Stimulated activated CD8-positive, alpha-beta memory T cell treated with anti-CD3 and anti-CD28 coated beads, Interleukin-2, amount 100 ng/mL, for 48 hours (primary cell): ENCODE measurements around the gene EGFLAM.
A peak's percentile ranks its signal among the peaks of the same experiment; 100 is the strongest.
"Not testable (repeated sequence)": the region's sequence is repeated elsewhere in the genome, so short reads cannot be mapped to it uniquely, and the experiment has no call there.

ENCODE experiments used
- DNase-seq, 2 donors: peaks; one replicate each; pipeline ENCODE4 v3.0.0-alpha.2; 2020; ENCODE audit warnings: low read depth in 2 of 2

EGFLAM gene

DNA sequence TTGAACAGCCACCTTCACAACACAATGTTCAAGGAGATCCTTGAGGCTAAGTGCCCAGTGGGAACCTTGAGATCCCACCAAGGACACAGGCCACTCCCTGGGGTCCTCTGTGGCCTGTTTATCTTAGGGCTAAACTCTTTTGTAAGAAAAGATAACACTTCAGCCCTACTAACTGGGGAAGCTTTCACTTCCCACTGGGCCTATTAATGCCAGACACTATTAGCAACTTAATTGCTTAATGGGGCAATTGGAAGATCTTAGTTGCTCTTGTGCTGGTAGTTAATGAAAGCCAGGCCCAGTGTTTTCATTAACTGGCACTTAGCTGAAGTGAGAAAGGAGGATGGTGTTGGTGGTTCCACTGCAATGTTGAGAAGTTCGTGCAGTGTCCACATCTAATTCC lies 117.1 kb downstream of the EGFLAM start:
- DNase-seq: no peak

DNA sequence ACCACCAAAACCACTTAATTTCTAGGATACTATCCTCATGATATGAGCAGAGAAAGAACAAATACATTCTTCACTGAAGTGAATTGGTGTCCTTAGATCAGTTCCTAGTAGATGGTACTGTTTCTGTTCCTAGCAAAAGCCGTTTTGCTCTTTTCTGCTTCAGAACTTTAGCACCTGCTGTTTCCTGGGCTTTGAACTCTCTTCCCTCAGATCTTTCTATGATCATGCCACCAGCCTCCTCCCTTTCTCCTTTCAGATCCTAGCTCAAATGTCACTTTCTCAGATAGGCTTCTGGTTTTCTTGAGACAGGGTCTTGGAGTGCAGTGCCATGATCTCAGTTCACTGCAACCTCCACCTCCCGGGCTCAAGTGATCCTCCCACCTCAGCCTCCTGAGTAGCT lies 118.0 kb downstream of the EGFLAM start:
- DNase-seq: no peak

DNA sequence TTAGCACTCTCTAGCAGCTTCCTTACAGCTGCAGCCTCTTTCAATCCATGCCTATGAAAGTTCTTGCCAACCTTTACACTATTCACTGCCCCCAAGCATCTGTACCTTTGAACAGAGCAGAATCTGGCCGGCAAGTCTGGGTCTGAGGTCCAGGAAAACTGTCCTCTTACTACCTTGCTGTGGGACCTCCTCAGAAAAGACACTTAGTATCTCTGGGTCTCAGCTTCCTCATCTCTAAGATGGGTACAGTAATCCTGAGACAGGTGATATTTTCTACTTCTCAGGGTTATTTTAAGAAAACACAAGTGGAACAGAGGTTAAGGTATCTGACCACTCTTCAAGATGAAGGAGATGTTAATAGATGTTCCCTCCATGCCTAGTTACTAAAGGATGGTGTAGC lies 120.2 kb downstream of the EGFLAM start:
- no peak for DNase-seq

DNA sequence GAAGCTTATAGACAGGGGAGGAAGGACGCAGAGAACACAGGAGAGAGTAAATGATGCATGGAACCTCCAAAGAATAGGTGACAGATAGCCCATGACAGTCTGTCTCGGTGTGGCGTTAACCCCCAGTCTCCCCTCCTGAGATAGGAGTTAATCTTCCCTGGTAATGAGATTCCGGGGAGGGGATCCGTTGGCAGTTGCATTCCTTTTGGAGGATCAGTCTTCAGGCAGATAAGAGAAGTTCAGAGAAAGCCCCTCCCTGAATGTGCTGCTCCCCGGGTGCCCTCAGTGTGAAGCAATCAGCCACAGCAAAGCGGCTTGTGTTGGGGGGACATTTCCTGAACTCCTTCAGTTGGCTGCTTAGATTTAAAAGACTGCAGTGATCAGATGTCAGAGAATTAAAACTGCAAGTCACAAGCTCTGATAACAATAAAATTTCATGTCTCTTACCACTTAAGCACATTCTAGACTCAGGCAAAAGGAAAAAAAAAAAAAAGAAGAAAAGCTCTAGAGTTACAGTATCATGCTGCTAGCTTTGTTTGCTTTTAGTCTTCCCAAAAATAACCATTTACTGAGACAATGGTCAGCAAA lies 121.1 kb downstream of the EGFLAM start:
- no peak for DNase-seq

DNA sequence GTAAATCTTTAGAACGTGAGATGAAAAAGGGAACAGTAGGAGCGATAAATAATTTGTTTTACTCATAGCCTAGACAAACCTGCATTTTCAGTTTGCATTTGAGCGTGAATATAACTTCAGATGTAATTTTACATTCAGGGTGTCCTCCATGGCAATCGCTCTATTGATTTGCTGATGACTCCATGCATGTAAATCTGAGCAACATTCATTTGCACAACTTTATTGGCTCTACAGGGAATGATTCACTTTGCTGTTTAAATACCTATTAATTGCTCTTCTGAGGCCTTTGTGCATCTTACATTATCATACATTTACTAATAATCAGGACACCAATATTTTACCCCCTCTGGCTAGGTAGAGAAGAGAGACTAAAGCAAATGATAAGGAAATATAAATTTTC lies 122.2 kb downstream of the EGFLAM start:
- DNase-seq: no peak

DNA sequence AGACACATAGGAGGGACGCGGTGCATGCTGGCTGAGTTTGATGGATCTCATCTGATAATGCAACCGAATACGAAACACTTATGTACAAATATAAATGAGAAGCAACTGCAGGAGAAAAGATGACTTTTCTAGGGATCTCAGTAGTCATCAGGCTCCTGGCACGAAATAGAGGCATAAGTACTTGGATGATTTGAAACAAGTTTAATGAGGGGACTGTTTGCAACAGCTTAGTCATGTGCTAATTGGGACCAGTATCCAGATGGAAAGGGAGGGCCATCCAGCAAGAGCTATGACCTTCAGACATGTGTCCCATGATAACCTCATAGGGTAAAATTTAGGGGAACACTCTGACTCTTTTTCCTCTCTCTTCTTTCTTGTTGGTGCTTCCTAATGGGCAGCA lies 123.0 kb downstream of the EGFLAM start:
- DNase-seq: no peak

DNA sequence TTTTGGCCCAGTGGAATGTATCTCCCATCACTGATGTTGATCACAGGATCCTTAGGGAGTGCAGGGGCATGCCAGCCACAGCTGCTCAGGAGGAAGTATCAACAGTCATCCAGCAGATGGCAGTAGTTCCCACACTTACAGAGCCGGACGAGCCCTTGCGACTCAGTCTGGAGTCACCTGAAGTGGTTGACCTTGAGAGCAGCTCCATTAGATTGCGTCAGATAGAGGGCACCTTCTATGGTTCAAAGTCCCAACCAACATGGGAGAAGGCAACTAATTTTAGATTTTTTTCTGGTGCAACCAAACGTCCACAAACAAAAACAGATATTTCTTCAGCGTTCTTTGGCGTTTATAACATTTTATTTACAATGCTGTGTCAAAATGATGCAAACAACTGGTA lies 124.5 kb downstream of the EGFLAM start:
- DNase-seq: peak; percentile 16 to 21

DNA sequence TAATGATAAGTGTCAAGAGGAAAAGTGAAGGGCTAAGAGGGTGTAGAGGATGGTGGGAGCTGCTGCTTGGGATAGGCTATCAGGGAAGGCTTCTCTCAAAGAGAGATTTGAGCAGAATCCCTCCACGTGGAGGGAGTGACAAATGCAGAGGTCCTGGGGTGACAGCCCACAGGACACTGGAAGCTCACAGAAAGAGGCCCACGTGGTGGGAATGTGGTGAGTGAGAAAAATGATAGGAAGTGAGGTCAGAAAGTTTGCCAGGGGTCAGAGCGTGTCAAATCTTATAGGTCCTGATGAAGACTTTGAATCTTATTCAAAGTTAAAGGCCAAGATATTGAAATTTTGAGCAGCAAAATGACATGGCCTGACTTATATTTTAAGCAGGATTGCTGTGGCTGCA lies 125.3 kb downstream of the EGFLAM start:
- DNase-seq: no peak

DNA sequence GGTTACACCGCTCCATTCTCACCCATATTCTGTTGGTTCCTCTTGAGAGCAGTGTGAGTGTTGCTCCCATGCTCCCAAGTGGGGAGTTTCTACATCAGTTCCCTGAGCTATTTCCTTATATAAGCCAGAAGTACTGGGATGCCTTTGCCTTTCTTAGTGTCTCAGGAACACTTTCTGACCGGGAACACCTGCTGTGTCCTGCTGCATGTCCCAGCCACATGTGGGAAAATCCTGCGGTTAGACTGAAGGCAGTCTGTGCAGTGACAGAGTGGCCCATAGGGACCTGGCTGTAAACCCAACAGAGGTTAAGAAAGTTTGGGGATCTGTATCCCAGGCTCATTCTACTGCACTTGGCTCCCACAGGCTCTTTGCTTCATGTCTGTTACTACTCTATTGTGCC lies 126.0 kb downstream of the EGFLAM start:
- DNase-seq: no peak

DNA sequence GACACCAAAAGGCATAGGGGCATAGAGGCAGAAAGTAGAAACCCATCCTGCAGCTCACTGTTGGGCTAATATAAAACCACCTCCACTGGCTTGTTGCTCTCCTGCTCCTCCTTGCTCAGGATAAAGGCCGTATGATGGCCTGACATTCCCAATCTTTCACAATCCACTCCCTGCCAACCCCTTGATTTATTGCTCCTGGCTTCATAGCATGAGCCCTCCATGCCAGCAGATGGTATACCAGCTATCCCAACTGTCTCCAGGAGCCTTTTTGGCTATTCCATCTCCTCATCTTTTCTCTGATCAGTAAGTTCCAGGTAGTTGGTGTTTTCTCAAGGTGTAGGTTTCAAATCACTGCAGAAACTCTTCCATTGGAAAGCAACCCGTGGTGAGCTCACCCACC lies 128.8 kb downstream of the EGFLAM start:
- DNase-seq: no peak

DNA sequence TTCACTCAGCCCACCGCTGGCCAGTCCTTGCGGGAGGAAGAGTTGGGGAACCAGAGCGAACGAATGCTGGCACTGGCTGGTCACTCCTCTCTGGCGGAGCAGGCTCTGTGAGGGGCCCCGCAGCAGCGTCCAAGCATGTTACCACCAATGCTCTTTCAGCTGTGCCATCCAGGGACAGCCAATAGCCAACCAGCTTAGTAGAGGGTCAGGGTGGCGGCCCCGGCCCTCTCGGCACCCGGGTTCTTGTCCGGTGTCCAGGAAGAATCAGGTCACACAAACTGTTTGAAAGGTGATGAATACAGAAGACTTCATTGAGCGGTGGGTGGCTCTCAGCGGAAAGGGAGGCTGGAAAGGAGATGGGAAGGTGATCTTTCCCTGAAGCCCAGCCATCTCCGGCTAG lies 135.3 kb downstream of the EGFLAM start:
- DNase-seq: no peak

DNA sequence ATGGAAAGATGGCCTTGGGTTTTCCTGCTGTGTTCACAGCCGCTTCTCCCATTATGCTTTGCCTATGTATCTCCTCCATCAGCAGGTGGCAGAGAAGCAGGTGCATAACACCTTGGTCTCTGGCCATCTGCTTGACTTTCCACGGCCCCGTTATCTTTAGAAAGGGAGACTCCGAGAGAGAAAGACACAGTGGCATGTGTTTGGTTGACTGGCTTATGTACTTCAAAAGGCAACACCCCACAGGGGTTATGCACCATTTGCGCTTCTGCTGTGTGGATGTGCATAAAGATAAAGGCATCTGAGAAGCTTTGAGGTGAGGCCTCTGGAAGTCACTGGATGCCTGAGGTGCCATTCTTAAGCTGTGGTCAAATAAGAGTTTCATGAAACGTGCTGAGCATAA lies 138.4 kb downstream of the EGFLAM start:
- DNase-seq: no peak

DNA sequence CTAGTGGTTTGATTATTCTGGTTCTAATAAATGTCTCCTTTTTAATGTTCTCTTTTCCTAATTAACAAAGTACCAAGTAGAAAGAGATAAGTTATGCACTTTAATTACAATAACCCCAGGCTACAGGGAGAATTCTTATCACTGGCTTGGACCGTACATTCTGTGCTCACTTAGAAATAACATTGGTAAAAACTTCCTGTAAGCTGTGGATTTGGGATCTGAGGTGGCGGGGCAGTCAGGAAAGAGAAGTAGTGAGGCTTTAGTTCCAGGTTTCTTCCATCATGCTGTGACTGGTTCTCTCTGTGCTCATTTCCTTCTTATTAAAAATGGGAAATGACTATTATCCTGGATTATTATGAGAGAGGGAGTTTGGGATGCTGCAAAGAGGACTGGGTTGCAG lies 142.0 kb downstream of the EGFLAM start:
- DNase-seq: no peak

DNA sequence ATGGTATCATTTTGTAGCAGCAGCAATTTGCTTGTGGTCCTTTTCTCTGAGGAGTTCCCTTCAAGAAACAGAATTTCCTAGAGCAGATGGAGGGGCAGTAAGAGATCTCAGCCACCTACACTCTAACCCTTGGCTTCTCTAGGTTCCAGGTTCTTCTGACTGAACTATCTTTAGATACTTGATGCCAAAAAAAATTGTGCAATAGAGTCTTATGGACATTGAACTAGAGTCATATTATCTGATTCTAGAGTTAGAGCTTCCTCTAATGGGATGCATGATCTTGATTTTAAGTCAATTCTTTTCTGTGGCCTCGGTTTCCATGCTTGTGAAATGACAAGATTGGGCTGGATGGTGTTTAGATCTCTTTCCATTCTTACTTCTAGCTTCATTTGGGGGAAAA lies 142.8 kb downstream of the EGFLAM start:
- no peak for DNase-seq

DNA sequence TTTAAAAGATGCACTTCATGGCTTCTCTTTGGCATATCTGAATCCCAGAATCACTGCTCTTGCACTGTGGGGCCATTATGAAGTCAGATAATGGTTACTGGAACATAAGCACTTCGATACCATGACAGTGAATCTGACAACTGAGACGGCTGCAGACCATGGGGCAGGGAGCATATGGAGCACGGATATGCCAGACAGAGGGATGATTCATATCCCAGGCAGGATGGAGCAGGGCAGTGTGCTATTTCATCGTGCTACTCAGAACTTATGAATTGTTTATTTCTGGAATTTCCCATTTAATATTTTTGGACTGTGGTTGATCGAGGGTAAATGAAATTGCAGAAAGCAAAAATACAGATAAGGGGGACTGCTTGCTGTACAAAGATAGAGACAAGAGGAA lies 145.0 kb downstream of the EGFLAM start:
- no peak for DNase-seq

DNA sequence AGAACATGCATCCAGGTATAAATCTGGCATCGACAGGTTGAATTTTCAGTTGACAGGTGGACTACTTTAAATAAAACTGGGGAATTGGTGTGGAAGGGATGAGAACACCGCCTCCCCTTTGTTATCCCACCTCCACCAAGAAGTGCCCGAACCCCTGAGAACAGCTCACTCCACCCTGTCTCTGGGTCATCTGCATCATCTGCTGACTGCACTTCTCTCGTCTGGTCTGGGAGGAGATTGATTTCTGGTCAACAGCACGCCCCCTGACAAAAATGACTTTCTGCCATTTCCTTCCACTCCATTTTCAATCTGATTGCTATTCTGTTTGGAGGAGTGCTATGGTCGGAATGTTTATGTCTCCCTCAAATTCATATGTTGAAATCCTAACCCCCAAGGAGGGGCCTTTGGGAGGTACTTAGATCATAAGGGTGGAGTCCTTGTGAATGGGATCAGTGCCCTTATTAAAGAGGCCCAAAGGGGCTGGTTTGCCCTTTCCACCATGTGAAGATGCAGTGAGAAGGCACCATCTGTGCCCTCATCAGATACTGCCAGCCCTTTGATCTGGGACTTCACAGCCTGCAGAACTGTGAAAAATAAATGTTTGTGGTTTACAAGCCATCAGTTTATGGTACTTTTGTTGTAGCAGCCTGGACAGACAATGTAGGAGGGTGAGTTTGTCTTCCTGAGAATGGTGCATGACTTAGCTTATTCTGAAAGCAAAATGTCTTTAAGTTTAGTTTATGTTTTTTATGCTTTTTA lies 145.7 kb downstream of the EGFLAM start:
- no peak for DNase-seq

DNA sequence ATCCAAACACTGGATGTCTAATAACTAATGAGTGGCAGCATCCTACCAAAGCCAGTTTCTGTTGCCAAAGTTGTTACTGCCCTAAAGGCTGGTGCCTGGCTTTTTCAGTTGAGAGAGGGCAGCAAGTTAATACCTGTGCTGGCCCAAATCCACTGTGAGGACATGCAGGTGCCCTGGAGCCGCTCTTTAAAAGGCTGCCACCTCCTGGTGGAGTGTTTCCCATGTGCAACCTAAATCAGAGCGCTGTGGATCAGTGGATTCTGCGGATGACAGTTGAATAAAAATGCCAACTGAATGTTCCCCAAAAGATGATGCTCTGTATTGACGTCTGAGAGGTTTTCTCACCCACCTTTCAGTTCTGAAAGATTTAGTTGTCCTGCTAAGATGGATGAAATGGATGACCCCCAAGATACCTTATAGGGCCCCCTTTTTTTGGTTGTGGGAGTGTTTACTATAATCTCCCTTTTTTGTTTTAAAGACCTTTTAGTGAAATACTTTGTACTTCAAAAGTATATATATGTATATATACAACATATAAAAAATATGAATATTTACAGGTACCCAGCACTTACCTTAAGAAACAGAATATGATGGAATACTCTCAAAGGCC lies 146.4 kb downstream of the EGFLAM start:
- DNase-seq: no peak

DNA sequence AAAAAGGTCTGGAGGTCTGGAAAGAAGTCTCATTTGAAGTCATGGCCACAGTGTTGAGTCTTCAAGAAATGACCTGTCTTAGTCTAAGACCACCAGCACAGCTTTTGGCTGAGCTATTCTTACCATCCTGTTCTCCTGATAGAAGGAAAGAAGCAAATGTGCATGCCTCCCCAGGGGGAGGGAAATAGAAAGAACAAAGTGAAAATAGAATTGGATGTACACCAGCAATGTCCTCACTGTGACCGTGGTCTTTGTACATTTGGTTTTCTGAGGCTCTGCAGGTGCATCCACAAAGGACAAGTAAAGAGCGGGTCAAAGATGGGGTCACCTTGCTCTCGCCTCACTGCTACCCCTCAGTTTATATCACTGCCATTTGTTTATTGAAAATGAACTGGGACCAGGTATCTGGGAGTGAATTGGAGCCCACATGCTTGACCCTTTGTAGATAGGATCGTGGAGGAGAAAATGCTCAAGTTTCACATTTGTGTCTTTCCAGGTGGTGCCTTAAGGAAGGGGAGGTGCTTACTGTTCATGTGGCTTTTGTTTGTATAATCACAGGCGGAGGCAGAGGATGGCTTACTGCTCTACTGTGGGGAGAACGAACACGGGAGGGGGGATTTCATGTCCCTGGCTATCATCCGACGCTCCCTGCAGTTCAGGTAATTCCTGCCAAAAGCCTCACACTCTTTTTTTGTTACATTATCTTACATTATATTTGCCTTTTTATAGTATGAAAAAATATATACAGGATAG lies 150.3 kb downstream of the EGFLAM start:
- no peak for DNase-seq

DNA sequence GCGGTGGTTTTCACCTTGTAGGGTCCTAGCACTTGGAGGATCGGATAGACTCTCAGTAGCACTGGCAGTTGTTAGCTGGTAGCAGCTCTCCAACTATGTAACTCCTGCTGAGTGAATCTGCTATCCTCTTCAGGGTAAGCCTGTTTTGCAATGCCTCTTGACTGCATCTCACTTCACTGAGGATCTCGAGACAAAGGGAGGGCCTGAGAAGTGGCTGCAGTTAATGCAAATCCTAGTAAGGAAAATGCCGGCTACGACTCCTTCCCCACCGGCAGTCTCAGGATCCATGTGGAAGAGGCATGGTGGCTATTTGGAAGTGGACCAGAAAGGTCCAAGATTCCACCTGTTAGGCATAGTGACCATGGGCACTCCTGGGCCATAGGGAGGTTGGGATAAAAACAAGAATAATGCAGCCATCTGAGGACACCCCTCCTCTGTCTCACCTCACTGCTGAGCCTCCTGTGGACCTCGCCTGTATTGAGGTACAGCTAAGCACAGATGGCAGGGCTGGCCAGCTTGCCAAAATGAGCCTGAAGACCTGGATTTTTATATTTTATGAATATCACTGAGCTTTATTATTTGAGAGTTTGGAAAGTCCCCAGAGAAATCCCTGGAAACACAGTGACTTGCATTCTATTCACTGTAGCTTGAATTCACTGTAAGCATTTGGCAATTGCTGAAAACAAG lies 152.1 kb downstream of the EGFLAM start:
- DNase-seq: no peak

DNA sequence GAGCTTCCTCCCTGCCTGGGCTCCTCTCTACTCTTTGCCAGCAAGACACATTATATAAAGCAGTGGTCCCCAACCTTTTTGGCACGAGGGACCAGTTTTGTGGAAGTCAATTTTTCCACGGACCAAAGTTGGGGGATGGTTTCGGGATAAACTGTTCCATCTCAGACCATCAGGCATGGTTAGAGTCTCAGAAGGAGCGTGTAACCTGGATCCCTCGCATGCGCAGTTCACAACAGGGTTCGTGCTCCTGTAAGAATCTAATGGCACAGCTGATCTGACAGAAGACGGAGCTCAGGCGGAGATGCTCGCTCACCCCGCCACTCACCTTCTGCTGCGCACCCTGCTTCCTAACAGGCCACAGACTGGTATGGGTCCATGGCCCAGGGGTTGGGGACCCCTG lies 155.3 kb downstream of the EGFLAM start:
- no peak for DNase-seq

DNA sequence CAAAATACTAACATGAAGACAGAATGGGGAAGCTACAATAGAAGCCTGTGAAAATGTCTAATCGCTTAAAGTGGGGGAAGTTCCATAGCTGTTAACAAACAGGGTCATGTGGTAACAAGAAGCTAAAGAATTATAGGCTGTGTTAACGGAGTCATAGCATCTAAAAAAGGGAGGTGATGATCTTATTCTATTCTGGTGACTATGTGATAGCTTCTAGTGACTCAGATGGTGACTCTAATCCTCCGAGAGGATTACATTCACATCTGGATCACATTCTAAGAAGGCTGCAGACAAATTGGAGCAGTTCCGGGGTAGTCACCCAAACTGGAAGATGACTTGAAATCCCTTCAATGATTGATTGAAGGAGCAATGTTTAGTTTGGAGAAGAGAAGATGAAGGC lies 156.0 kb downstream of the EGFLAM start:
- no peak for DNase-seq

DNA sequence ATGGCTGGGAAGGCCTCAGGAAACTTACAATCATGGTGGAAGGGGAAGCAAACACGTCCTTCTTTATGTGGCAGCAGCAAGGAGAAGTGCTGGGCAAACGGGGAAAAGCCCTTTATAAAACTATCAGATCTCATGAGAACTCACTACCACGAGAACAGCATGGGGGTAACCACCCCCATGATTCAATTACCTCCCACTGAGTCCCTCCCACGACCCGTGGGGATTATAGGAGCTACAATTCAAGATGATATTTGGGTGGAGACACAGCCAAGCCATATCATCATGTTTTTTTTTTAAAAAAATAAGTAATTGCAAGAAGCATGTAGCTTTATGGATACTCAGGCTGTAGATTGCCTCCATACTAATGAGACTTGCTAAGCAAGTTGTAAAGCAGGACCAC lies 157.4 kb downstream of the EGFLAM start:
- not testable (repeated sequence) for DNase-seq
